Fibroblast of pulmonary artery (primary cell): Measurements from ENCODE around the gene RASSF9.

Experiments used
- DNase-seq: peaks from one replicate; pipeline ENCODE4 v3.0.0-alpha.2; 2010; ENCODE audit warnings: low read depth
- H3K4me3 ChIP-seq: replicated peaks from 2 replicates; pipeline ENCODE4 v1.5.1; 2011; ENCODE audit warnings: low read depth, mild to moderate bottlenecking, control low read depth, low read length, moderate library complexity
- CTCF ChIP-seq: IDR thresholded peaks from 2 replicates; pipeline ENCODE4 v1.5.1; 2011; ENCODE audit warnings: mild to moderate bottlenecking, control low read depth, low read length, inconsistent platforms; ENCODE audit errors: missing control alignments

The RASSF9 gene

DNA sequence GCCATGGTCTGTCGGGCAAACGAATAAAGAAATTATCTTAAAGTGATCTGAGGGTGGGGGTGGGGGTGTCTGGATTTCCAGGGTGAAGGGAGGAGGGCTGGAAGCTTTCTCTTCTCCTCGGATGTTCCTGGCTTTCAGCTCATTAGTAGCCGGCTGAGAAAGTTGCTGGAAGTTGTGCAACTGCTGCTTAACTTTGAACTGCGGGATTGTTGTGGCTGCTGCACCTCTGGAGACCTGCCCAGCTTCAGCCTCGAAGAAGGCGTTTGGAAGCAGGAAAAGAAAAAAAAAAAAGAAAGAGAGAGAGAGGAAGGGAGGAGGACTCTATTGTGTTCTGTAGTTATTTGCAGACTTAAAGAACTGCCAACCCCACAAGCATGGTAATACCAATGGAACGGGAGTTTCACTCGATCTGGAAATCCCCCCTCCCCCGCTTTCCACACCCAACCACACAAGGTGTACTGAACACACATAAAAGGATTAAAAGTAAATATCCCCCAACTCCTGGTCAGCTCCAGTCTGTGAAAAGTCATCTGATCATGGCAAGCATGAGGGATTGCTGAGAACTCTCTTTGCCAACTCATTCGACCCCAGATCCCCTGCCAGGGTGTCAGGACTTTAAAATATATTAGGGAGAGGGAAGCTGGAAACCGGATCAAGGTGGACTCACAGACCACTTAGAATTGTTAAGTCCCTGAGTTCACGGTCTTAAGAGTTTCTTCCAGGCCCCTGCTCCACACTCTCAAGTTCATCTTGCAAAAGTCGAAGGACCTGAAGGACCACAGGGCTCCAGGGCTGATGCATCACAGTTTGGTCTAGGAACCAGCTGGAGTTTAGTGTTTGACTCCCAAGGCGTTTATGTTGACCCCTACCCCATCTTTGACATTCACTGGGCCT is at the start of gene RASSF9:
Gene RASSF9, minus strand, starts transcription at position 213 of the 894 bp plus-strand sequence. Its CDS starts 208 bp downstream, at position 5.
- peak within 1 kb of the TSS; percentile 79 for H3K4me3 ChIP-seq
- peak; percentile 97 for DNase-seq
- TF ChIP-seq CTCF: no peak

DNA sequence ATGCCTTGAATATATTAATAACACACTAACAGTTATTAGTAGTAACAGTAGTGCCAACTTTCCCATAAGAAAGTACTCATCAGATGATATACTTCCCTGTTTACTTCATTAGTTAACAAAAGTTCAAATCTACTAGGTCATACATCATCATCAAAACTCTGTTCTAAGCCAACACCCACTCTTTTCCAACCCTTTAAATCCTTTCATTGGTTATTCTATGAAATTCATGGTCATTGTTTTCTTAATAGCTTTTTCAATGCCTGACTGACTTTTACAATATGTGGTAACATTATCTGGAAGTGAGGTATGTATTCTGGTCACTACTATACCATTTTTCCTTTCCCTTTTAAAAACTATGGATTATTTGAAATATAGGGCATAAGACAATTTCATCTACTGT is 47.6 kb upstream of the RASSF9 start:
- no peak for DNase-seq
- no peak overlapping the region for H3K4me3 ChIP-seq
- no peak for TF ChIP-seq CTCF

- no peak for TF ChIP-seq CTCF
- DNase-seq: no peak
- H3K4me3 ChIP-seq: no peak overlapping the region
Measured at GRCh38 chr12:85877459-85877858, 41.2 kb upstream of the RASSF9 start.

DNA sequence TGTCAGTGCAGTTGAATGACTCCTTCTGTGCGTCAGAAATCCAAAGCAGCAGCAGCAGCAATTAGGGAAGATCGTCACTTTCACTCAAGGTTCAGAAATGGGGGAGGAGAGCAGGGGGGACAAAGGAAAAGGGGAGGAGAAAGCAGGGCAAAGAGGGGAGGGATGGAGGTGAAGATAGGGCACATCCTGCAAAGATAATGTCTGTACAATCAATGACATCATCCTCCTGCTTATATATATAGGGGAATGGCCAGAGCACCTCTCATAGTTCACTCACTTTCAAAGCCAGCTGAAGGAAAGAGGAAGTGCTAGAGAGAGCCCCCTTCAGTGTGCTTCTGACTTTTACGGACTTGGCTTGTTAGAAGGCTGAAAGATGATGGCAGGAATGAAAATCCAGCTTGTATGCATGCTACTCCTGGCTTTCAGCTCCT is 37.8 kb upstream of the RASSF9 start, which contains the start of gene NTS:
Gene NTS, plus strand, starts transcription at position 265 of the 431 bp plus-strand sequence. Its CDS starts 109 bp downstream, at position 374.
- DNase-seq: no peak
- no peak within 1 kb of the TSS for H3K4me3 ChIP-seq
- peak; percentile 2 for TF ChIP-seq CTCF

GRCh38 chr12:85872497-85873091 is 36.4 kb upstream of the RASSF9 start:
- peak; percentile 80 for DNase-seq
- TF ChIP-seq CTCF: peak; percentile 87
- no peak overlapping the region for H3K4me3 ChIP-seq

DNA sequence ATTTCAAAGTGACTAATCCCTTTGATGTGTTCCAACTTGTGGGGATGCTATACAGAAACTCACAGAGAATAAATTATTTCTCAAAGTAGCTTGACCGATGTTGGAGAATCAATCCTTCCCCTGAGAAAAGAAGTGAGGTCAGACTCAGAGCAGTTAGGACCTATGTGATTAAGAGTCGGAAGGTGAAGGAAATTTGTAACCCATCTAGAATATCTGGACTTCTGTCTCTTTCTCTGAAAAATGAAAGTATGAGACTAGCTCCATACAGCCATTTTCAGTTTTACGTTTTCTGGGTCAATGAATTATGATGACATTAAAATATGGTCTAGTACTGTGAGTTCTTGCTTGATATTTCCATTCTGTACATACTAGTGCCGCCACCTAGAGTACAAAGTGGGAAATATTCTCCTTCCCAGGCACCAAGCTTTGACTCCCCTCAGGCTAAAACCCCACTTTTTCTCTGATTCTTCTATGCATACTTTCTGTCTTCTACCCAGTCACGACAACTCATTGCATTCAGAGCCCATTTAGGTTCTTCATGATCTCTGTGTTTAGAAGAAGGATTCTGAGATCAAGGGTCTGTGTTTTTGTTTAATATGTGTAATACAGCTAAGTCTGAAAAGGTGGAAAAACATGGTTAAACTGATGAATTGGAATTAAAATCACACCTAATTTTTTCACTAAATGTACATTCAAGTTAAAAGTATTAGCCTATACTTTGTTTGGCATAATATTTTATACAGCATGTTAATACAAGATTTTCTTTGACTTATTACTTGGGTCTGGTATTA is 31.0 kb upstream of the RASSF9 start:
- peak; percentile 85 for DNase-seq
- TF ChIP-seq CTCF: peak; percentile 82
- H3K4me3 ChIP-seq: no peak overlapping the region
